GM19099 (cell line): ENCODE measurements around the gene FOXL1.

Source experiments
- POLR2A ChIP-seq: IDR thresholded peaks from 3 replicates; pipeline ENCODE4 v1.6.1; 2011; ENCODE audit warnings: low read depth; ENCODE audit not compliant: insufficient read length; ENCODE audit errors: extremely low read depth

Gene FOXL1

GRCh38 chr16:86562356-86562755 lies 16.0 kb upstream of the FOXL1 start:
- no peak for TF ChIP-seq POLR2A

- no peak for TF ChIP-seq POLR2A
Observed at GRCh38 chr16:86563469-86564345, 14.6 kb upstream of the FOXL1 start.

- no peak for TF ChIP-seq POLR2A
Observed at GRCh38 chr16:86565181-86565631, 13.1 kb upstream of the FOXL1 start.

GRCh38 chr16:86565644-86566511 lies 12.5 kb upstream of the FOXL1 start:
- no peak for TF ChIP-seq POLR2A

- TF ChIP-seq POLR2A, result no peak
Observed at GRCh38 chr16:86566601-86566965, 11.8 kb upstream of the FOXL1 start, which contains the start of gene FOXC2. Gene FOXC2, plus strand, starts transcription at chr16:86566829. Its CDS starts 507 bp downstream, at chr16:86567336.

GRCh38 chr16:86566966-86567700 lies 11.2 kb upstream of the FOXL1 start:
- no peak for TF ChIP-seq POLR2A

- no peak for TF ChIP-seq POLR2A
Observed at GRCh38 chr16:86567701-86568581, 10.4 kb upstream of the FOXL1 start.

GRCh38 chr16:86568677-86569623 lies 9.4 kb upstream of the FOXL1 start:
- no peak for TF ChIP-seq POLR2A

- no peak for TF ChIP-seq POLR2A
Observed at GRCh38 chr16:86569701-86570447, 8.5 kb upstream of the FOXL1 start.

GRCh38 chr16:86570558-86571529 lies 7.5 kb upstream of the FOXL1 start:
- no peak for TF ChIP-seq POLR2A

- no peak for TF ChIP-seq POLR2A
Observed at GRCh38 chr16:86571530-86571915, 6.8 kb upstream of the FOXL1 start.
